A673 (cell line): ENCODE data around the gene XIRP1.

ENCODE experiments used
- EZH2 ChIP-seq: fragments of 200-600 bp; sonication (generic); IDR thresholded peaks from 2 replicates; pipeline ENCODE4 v1.6.1; 2017; ENCODE audit warnings: borderline replicate concordance, low read depth, mild to moderate bottlenecking, mixed read lengths, antibody characterized with exemption, low read length; ENCODE audit not compliant: poor library complexity, severe bottlenecking
- TF ChIP-seq, protein P1 (sequence below): fragments of 300-800, 200-600 bp; sonication (generic); conservative IDR thresholded peaks from 2 replicates; pipeline ENCODE4 v1.5.1; 2017; ENCODE audit warnings: low read depth, mild to moderate bottlenecking, antibody characterized with exemption, low read length, moderate library complexity, mixed read lengths

DNA sequence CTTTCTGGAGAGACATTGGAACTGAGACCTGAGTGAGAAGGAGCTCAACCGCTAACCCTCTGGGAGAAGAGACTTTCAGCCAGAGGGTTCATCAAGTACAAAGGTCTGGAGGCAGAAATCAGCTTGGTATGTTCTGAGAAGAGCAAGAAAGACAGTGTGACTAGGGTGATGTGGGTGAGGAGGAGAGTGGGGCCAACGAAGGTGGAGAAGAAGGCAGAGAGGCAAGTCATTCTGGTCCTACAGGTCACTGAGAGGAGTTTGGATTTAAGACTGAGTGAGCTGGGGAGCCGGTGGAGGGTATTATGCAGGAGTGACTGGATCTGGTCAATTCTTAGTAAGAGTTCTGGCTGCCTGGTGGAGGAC, 12.2 kb downstream of the XIRP1 start:
- TF ChIP-seq, protein P1, sequence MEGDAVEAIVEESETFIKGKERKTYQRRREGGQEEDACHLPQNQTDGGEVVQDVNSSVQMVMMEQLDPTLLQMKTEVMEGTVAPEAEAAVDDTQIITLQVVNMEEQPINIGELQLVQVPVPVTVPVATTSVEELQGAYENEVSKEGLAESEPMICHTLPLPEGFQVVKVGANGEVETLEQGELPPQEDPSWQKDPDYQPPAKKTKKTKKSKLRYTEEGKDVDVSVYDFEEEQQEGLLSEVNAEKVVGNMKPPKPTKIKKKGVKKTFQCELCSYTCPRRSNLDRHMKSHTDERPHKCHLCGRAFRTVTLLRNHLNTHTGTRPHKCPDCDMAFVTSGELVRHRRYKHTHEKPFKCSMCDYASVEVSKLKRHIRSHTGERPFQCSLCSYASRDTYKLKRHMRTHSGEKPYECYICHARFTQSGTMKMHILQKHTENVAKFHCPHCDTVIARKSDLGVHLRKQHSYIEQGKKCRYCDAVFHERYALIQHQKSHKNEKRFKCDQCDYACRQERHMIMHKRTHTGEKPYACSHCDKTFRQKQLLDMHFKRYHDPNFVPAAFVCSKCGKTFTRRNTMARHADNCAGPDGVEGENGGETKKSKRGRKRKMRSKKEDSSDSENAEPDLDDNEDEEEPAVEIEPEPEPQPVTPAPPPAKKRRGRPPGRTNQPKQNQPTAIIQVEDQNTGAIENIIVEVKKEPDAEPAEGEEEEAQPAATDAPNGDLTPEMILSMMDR, result no peak
- TF ChIP-seq EZH2, result no peak
